DMS53 (cell line): ENCODE measurements around the gene LIPC.

Experiments
- DNase-seq: peaks from one replicate; lab custom pipeline; 2025; lab: John Stamatoyannopoulos, UW

Gene LIPC

DNA sequence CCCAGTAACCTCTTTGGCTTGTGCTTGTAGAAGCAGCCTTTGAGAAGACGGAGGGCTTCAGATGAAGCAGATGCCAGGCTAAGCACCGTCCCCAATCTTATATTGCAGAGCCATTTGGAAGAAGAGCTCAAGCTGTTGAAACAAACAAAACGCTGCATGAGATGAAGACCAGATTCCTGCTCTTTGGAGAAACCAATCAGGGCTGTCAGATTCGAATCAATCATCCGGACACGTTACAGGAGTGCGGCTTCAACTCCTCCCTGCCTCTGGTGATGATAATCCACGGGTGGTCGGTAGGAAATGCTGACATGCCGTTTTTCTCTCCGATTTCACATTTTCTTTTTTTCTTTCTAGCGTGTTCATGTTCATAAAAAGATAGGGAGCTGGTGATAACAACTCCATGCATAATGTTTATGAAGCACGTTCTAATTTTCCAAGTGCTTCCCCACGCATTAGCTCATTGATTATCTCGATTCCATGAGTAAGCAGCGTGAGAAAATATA is 106.5 kb downstream of the LIPC start:
- no peak for DNase-seq

DNA sequence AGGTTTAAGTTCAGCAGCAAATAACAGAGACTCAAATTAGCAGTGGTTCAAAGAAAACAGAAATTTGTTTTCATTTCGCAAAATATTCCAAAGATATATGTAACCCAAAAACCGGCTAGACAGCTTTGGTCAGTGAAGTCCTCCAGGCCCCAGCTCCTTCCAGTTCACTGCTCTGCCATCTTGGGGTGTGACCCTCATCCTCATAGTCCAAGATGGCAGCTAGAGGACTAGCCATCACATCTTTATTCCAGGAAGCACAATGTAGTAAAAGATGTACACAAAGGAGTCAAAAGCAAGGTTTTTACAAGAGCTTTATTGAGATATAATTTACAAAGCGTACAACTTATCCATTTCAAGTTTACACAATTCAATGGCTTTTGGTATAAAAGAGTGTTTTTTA is 107.1 kb downstream of the LIPC start:
- no peak for DNase-seq

DNA sequence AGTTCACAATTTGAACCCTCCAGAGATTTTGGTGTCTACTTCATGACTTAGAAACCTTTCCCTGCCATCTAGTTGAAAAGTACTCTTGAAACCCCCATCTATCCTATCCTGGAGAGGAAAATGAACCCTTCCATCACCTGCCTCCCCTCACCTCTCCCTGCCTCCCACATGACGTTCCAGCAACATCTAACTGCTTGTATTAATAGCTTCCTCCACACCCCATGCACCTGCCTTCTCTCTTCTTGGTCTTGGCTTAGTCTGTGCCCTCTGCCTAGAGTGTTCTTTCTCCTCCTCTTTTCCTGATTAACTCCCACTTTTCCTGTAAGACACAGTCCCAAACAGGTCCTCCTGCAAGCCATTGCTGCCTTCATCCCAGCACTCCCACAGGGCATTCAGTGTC is 107.8 kb downstream of the LIPC start:
- DNase-seq, result no peak

DNA sequence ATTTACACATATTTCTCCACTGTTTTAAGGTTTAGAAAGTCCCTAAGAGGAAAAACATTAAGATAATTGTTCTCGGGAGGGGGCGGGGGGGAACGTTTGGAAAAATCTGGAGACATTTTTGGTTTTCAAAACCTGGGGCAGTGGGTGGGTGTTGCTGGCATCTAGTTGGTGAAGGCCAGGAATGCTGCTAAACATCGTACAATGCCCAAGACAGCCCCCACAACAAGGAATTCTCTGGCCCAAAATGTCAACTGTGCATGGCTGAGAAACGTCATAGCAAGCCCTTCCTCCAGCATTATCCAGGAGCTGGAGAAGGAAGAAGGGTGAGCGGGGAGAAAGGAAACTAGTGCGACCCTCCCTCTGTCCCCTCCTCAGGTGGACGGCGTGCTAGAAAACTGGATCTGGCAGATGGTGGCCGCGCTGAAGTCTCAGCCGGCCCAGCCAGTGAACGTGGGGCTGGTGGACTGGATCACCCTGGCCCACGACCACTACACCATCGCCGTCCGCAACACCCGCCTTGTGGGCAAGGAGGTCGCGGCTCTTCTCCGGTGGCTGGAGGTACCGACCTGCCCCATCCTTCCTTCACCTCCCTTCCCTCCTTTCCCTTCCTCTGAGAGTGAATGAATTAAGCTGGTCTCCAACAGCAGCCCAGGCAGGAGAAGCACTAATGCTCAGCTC is 109.8 kb downstream of the LIPC start:
- DNase-seq, result no peak

DNA sequence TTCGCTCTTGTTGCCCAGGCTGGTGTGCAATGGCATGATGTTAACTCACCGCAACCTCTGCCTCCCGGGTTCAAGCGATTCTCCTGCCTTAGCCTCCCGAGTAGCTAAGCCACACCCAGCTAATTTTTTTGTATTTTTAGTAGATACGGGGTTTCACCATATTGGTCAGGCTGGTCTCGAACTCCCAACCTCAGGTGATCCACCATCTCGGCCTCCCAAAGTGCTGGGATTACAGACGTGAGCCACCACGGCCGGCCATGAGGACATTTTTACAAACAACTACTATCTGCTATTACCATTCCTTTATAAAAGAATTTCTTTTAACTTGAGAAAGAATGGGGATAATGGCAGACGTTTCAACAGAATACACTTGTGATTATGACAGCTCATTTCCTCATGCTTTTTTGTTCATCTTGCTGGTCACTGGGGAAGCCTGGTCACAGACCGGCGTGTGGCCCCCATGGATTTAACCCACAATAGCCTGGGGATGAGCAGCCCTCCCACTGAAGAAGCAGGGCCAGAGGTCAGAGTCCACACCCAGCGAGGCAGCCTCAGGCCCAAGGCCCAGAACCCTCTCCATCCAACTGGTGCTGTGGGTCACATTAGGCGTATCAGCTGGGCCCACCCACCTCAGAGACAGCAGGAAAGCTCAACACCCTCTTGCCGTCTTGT is 112.0 kb downstream of the LIPC start:
- DNase-seq, result no peak

DNA sequence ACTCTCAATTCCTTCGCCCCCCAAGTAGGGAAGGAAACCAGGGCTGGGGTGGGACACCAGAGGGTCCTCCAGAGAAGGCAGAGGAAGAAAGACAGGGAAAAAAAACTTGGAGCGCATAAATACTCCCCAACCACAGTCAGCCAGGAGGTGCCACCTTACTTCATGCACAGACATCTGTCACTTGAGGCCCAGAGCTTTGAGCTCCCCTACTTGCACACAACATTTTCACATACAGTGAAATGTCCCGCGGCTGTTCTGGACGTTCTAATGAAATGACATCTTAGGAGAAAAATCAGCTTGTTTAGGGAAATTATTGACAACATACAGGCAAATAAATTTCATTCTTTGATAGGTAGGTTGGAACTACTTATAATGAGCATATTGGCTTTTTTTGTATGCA is 113.0 kb downstream of the LIPC start:
- no peak for DNase-seq

DNA sequence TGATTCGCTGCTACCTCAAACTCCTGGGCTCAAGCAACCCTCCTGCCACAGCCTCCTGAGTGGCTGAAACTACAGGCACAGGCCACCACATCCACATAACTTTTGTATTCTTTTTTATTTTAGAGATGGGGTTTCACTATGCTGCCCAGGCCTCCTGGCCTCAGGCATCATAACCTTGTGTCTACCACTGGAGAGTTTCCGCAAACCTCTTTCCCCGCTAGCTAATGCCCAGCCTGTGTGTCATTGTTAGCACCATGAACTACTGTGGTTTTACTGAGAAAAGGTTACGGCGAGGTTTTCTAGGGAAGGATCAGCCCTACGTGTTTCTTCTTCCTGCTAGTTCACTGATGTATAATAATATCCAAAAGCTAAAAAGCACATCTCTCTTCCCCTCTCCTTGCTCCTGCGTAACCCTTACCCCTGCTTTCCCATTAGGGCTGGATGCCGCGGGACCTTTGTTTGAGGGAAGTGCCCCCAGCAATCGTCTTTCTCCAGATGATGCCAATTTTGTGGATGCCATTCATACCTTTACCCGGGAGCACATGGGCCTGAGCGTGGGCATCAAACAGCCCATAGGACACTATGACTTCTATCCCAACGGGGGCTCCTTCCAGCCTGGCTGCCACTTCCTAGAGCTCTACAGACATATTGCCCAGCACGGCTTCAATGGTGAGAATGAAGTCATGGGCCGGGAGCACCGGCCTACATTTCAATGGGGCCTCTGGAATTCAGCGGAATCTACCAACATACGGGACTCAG is 113.7 kb downstream of the LIPC start:
- DNase-seq, result no peak

DNA sequence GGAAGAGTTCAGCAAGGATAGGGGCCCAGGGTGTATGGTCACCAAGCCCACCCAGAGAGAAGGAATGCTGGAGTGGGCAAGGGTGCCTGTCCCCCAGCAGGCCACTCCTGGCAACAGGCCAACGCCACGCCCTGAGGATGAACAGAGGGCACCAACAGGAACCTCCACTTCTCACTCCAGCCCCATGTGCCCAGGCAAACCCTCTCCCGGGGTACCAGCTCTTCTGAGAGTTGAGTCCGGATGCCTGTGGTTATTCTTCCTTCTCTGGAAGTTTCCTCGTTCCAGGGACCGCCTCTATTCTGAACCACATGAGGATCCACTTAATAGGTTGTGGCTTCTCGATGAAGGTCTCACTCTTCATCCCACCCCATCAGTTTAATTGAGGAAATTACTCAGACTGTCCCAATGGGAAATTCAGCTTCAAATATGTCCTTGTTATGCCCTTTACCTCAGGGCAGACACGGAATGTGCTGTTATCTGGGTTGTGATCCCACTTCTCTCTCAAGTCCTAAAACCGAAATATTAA is 114.3 kb downstream of the LIPC start:
- no peak for DNase-seq

DNA sequence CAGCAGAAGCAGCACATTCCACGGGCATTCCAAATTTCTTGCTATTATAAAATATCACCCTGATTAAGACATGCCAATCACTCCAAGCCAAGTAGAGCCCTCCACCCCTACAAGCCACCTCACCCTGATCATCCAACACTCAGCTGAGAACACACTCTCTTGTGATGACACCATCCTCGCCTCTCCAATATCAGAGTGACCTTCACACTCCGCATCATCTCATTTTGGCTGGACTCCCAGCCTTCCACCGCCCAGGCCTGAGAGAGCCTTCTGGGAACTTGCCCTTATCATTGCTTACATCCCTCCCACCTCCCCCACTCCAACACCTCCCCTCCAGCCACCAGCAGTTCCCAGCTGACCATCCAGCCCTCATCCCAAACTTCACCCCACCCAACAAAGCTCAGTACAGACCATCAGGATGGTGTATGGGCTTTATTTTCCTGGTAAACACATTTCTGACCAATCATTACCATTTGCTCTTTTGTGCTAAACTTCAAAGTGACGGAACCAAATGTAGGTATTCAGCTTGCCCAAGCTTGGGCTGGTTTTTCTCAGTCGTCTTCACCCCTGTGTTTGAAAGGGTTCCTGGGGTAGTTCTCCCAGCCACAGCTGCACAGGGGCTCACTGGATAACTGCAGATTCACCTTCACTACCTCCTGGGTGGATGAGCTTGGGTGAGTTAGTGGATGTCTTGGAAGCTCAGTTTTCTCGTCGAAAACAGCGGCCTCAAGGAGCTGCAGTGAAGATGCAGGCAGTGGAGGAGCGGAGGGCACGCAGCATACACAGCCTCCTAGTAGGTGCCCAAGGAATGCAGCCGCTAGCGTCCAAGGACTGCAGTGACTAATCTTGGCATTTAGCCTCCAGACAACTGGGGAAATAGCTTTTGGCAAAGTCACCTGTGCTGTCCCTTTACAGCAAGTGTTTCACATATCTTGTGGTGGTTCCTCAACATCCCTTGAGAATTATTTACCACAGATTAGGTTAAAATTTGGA is 115.1 kb downstream of the LIPC start:
- DNase-seq, result peak; percentile 56

DNA sequence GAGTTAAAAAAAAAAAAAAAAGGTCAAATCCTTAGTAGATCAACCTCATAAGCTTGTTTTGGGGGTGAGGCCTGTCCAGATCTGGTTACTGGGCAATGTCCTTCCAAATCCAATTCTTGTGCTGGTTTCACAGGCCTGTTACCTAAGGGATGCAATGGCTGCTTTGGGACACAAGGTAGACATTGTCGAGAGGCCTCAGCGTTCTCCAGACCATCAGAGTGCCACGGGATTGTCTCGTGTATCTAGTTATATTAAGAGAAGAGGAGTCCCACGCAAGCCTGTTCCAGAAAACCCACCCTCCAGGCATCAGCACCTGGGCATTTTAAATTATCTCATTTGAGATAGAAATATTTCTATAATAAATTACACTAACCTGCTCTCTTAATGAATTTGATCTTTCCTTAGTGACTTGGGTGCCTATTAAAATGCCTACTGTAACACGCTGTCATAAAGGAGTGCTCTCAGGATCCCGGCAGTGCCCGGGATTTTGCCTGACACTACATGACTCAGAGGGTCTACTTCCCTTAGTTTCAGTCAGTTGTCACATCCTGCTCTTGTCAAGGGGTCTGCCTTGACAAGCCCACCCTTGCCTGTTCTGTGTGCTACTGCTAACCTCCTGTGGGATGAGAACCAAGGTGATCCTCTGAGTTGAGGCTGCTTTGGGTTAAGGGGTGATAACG is 116.0 kb downstream of the LIPC start:
- no peak for DNase-seq

DNA sequence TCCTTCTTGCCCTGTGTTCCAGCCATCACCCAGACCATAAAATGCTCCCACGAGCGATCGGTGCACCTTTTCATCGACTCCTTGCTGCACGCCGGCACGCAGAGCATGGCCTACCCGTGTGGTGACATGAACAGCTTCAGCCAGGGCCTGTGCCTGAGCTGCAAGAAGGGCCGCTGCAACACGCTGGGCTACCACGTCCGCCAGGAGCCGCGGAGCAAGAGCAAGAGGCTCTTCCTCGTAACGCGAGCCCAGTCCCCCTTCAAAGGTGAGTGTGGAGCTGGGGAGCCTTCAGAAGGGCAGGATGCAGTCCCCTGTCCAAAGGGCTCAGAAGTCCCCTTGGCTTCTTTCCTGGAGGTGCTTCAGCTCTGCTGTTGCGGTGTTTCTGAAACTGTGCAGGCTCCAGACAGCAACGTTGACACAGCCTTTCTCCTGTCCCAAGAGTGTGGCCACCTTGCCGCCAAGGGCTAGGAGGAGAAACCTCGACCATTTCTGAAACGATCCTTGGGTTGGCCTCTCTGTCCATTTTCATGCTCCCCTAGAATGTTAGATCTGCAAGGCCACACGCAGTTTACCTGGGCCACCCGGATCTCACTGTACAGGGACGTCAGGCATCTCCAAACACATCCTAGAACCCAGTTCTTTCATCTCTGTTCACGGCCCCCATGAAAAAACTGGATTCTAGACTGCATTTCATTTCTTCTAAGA is 116.7 kb downstream of the LIPC start:
- DNase-seq, result no peak

DNA sequence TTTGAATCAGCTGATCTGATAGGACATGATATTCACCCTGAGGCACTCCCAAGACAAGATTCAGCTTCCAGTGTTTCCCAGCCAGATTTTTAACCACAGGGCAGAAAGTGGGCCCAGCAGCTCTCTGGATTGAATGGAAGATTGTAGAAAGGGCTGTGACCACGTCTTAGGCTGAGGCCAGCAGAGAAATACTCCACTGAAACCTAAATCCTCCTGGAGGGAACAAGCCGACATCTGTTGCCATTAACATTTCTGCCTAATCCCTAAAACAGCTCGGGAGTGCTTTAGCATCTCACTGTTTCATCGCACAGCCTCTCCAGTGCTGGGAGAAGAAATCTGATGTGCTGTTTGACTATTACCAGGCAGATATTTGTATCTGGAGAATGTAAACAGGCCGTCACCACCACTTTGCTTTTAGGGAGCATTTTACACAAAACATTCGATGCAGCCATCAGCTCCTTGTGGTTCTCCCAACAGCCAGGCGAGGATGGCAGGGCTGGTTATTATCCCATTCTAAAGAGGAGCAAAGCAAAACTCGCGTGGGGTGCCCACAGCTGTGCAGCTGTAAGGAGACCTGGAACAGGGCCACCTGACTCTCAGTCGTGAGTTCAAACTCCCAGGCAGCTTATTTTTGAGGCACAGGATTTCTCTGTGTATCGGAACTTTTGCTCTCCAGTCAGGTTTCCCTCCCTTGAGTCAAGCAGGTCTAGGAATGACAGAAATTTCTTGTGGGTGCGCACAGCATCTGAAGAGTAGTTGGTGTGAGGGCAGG is 117.4 kb downstream of the LIPC start:
- no peak for DNase-seq

DNA sequence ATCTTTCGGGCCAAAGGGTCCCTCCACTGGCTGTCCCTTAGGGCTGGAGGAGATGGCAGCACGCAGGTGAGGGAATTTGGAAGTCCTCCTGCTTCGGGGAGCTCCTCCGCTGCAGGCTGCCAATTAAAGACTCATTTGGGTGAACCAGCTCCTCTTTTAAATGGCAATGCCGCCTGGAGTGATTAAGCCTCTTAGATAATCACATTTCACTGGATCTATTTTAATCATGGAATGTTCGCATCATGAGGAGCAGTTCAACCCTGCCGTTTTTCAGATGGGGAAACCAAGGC is 117.9 kb downstream of the LIPC start:
- no peak for DNase-seq

DNA sequence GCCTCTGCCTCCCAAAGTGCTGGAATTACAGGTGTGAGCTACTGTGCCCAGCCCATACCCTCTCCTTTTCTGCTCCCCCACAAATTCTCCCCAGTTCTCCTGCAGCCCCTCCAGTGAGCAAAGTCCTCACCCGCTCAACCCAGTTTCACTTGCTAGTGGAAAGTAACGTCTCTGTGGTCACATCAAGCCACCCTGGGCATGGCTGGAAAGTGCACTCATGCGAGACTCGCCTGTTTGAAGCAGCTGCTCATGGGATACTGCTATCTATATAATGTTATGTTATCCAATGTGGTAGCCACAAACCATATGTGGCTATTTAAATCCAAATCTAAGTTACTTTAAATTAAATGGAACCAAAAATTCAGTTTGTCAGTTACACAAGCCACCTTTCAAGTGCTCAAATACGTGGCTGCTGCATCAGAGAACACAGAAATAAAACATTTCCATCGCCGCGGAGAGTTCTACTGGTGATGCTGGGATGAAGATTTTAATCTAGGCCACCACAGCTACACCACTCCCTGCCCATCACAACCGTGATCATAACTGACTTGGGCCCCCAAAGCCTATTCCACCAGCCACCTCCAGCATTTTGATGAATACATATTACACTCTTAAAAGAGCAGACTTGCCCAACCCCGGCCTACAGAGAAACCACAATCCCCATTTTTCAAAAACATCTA is 119.4 kb downstream of the LIPC start:
- DNase-seq, result no peak

DNA sequence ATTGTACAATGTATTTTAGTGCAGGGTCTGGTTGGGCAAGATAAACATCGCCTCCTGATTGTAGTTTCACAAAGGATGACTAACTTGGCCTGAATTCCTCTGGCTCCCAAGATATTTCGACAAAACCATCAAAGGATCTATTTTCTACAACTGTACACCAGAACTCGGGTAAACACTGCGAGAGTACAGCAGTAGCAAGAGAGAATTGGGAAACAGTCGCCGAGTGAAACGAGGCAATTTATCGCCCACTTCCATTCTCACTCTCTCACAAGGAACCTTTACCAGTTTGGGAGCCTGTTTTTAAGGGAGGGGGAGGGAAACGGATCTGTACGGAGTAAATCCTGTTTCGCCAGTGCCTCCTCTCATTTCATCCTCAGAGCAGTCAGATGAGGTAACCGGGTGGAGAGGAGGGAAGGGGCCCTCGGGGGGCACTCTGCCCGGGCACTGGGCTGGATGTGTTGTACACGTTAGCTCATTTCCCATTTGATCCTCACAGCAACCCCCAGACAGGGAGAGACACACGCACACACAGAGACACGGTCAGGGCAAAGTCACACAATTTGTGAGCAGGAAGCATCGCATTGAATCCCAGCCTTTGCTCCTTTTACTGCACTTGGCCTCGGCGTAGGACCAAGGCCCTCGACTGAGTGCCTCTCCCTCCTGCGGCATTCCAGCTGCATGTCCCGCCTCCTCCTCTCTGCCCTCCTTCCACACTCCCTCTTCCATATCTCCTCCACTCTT is 120.1 kb downstream of the LIPC start:
- DNase-seq, result no peak

DNA sequence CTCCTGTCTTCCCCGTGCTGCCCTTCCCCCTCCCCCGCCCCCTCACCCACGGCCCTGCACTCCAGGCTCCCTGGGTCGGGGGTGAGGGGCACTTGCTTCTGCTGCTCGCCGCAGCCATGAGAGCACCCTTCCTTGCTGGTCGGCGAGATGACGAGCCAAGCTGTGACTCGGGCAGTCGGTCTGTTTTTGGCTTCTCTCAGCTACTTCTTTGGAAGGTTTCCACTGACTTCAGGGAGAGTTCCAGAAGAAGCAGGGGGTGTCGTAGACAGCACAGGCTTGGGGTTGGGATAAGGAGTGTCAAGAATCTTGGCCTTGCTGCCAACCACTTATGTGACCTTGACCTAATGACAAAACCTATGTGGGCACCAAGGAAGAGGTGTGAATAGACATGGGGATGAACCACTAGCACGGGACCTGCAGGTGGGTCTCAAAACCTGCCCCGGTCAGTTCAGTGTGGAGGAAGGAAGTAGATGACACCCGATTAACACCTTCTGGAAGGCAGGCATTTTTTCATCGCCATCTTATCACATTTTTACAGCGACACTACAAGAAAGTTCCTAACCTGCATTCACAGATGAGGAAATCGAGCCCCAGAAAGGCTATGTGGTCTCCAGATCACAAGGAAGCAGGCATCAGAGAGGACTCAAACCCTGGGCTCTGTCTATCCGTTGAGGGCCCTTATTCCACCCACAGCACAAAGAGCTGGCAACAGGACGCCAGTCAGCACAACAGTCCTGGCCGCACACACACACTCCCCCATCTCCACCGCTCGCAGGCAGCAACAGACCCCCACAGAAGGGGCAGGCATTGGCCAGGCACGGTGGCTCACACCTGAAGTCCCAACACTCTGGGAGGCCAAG is 120.9 kb downstream of the LIPC start:
- no peak for DNase-seq

DNA sequence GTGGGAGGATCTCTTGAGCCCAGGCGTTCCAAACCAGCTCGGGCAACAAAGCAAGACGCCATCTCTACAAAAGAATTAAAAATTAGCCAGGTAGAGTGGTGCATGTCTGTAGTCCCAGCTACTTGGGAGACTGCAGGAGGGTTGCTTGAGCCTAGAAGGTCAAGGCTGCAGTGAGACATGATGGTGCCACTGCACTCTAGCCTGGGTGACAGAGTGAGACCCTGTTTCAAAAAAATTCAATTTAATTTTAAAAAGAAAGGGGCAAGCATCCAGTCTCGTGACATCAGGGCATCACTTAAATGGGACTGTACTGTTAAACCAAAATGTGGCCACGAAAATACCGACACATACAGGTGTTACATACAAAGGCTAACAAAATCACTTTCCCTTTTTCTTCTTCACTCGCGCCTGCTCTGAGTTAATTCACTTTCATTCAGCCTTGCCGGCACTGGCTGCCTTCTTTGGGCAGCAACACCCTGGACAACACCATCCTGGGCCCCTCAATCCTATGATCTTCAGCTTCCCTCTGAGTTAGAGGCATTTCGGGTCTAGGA is 121.7 kb downstream of the LIPC start:
- no peak for DNase-seq
